ENCODE data around the gene STARD13.

- TF ChIP-seq CTCF (IDR thresholded peaks at IDR 0.05), result no peak
- TF ChIP-seq EP300 (IDR thresholded peaks at IDR 0.05), result no peak
- no peak for TF ChIP-seq POLR2A (IDR thresholded peaks at IDR 0.05)
Observed at GRCh38 chr13:33281951-33282595, 3.5 kb downstream of the STARD13 start.
